IPS-15b (cell line): ENCODE measurements around the gene NANOS3.

ENCODE experiments used
- H3K27me3 ChIP-seq: one replicate; pipeline ENCODE4 v1.6.1; 2013; ENCODE audit warnings: low read length; ENCODE audit not compliant: control insufficient read depth, insufficient read depth
- H3K36me3 ChIP-seq: one replicate; pipeline ENCODE4 v1.6.1; 2013; ENCODE audit warnings: low read length; ENCODE audit not compliant: control insufficient read depth, insufficient read depth
- H3K4me1 ChIP-seq: one replicate; pipeline ENCODE4 v1.6.1; 2013; ENCODE audit warnings: mild to moderate bottlenecking, low read length; ENCODE audit not compliant: control insufficient read depth, insufficient read depth
- H3K4me3 ChIP-seq: one replicate; pipeline ENCODE4 v1.5.1; 2013; ENCODE audit warnings: low read depth, low read length
- H3K9ac ChIP-seq: one replicate; pipeline ENCODE4 v1.6.1; 2013; ENCODE audit warnings: low read depth, mild to moderate bottlenecking, low read length
- H3K9me3 ChIP-seq: one replicate; pipeline ENCODE4 v1.6.1; 2013; ENCODE audit warnings: mild to moderate bottlenecking, low read length; ENCODE audit not compliant: control insufficient read depth, insufficient read depth

NANOS3 gene

DNA sequence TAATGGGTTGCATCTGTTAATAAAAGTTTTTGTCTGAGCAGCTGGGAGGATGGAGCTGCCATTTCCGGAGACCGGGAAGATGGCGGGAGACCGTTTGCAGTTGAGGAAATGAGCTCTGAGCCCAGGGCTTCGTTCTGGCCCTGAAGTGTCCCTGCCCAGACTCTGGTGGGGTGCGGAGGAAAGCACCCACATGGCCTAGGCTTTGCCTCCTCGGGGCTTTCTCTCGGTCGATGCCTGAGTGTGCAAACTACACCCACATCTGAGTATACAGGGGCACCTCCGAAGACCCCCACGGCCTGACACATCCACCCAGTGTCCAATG lies 15.6 kb upstream of the NANOS3 start:
- Histone ChIP-seq H3K4me1 (peaks cover 7% of the 10 kb centered on the region), H3K9ac (no peak overlapping the region), H3K4me3 (peak overlapping the region; percentile 62), H3K36me3 (no peaks in the 10 kb centered on the region), H3K9me3 (no peaks in the 10 kb centered on the region), H3K27me3 (peaks cover 20% of the 10 kb centered on the region)

DNA sequence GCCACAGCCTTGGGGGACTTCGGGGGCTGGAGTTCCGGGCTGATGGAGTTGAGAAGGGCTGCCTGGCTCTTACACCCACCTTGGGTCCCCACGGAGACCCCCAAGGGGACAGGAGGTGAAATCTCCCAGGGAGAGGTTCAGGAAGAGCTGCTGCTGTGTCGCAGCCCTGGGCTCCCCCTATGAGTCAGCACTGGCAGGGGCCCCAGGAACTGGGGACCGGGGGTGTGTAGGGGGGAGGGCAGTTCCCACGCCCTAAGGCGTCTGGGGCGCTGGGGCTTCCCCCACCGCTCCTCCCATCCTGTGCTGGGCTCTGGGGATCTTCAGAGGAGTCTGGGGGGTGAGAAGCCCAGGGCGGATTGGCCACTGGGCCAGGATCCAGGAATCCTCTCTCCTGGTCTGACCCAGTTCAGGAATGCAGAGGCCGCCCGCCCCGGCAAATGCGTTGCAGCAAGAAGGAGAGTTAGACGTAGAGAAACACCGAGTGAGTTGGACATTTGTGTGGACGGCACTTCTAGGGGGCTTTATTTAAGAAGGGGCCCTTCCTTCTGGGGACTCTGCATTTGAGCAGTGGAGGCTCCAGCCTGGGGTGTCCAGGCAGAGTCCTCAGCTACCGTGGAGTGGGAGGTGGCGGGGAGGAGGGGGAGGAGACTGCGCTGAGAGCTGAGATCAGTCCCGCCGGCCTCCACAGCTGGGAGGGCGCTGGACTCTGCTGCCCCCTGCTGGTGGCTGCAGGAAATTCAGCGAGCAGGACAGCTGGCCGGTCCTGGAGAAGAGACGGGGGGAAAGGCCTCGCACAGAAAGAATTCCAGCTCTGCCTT lies 15.0 kb upstream of the NANOS3 start:
- Histone ChIP-seq H3K4me3 (peak overlapping the region; percentile 62), H3K27me3 (peaks cover 25% of the 10 kb centered on the region), H3K9ac (no peak overlapping the region)

DNA sequence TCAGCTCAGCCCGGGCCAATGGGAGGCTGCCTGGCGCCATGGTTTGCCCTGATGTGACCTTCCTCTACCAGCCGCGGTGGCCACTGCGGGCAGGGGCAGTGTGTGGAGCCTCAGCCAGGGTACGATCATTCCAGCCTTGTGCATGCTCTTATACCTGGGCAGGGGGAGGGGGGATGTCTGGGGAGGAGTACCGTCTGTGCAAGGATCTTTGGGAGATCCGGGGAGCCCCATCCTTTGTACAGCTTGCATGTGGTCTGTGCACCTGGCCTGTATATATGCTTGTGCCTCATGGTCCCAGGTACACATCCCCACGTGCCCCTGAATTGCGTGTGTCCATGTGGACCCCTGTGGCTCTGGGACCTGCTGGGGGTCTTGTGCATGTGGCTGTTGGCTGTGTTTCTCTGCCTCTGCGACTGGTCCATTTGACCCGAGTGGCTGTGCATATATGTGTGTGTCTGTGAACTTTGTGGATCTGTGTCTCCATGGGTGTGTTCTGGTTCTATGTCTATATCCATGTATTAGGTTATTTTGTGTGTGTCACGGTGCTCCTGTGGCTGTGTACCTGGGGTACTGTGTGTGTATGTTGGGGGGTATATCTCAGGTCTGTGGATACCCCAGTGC lies 12.8 kb upstream of the NANOS3 start:
- peaks cover 45% of the 10 kb centered on the region for H3K27me3 ChIP-seq
- H3K9ac ChIP-seq: no peak overlapping the region
- H3K4me1 ChIP-seq: peaks cover 7% of the 10 kb centered on the region
- no peaks in the 10 kb centered on the region for H3K9me3 ChIP-seq
- no peaks in the 10 kb centered on the region for H3K36me3 ChIP-seq
- no peak overlapping the region for H3K4me3 ChIP-seq

More for the DNA sequence above, 15.0 kb upstream of the NANOS3 start:
- Histone ChIP-seq H3K36me3 (no peaks in the 10 kb centered on the region), H3K9me3 (no peaks in the 10 kb centered on the region), H3K4me1 (peaks cover 7% of the 10 kb centered on the region)

DNA sequence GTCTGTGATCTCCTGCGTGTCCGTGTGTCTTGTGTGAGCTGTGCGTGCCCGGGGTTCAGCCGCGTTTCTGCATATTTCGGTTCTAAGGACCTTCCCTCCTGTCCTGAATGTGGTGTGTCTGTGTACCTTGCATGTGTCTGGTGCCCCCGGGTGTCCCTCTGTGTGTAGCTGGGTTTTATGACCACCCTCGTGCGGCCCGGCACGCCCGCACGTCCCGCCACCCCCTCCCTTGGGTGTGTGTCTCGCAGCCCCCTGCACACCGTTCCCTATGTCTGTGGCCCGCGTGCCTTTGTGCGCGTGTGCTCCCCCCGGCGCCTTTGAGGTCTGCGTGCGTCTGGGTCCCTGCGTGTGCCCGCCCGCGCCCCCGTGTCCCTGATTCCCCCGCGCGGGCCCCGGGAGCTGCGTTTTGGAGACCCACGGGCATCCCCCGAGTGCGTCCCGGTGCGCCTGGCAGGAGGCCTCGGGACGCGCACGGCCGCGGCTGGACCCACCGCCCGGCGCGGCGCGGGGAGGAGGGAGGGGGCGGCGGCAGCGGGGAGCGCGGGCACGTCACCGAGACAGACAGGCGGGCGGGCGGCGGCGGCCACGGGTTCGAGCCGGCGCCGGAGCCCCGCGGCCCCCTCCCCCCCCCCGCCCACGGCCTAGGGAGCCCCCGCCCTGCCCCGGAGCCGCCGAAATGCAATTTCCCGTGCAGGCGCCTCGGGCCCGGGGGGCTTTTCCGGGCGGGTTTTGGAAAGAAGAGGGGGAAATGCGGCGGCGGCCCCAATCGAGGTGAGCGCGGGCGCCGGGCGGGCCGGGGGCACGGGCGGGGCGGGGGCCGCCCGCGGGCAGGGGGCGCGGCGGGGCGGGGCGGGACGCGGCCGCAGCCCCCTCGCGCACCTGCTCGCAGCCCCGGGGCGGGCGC lies 12.0 kb upstream of the NANOS3 start:
- H3K27me3 ChIP-seq: peaks cover 48% of the 10 kb centered on the region
- no peaks in the 10 kb centered on the region for H3K36me3 ChIP-seq
- H3K4me1 ChIP-seq: peaks cover 7% of the 10 kb centered on the region
- H3K9ac ChIP-seq: no peak overlapping the region
- no peaks in the 10 kb centered on the region for H3K9me3 ChIP-seq
- H3K4me3 ChIP-seq: peak overlapping the region; percentile 30

DNA sequence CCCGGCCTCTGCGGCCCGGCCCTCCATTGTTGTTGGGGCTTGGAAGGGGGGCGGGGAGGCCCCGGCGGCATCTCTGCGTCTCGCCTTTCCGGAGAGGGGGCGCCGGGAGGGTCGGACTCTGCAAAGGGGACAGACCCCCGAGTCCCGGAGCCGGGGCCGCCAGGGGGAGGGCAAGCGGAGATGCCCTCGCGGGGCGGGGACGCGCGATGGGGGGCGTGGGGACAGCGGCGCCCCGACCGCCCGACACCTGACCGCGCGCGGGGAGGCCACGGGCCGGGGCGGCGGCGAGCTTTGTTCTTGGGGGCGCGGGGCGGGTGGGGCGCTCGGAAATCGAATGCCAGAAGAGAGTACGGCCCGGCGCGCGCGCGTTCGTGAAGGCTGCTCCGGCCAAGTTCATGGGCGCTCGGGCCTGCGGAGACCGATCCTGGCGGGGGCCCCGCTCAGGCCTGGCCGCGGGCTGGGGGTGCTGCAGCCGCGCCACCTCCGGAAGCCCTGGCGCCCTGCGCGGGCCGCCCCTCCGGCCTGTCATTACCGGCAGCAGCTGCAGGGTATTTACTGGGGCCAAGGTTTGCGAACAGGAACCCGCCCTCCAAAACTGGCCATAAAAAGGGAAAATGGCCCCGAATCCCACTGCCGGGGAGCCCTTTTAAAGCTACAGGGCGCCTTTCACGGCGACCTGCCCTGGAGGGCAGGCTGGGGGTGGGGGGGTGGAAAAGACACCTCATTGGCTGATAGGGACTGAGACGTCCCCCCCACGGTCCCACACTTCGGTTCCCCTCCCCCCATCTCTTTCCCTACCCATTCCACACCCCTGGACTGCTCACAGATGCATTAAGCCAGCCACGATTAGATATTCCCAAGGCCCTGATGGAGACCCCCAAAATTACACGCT lies 11.1 kb upstream of the NANOS3 start:
- H3K9ac ChIP-seq: no peak overlapping the region
- H3K36me3 ChIP-seq: no peaks in the 10 kb centered on the region
- peaks cover 52% of the 10 kb centered on the region for H3K27me3 ChIP-seq
- peaks cover 7% of the 10 kb centered on the region for H3K4me1 ChIP-seq
- H3K9me3 ChIP-seq: no peaks in the 10 kb centered on the region
- H3K4me3 ChIP-seq: peak overlapping the region; percentile 30

DNA sequence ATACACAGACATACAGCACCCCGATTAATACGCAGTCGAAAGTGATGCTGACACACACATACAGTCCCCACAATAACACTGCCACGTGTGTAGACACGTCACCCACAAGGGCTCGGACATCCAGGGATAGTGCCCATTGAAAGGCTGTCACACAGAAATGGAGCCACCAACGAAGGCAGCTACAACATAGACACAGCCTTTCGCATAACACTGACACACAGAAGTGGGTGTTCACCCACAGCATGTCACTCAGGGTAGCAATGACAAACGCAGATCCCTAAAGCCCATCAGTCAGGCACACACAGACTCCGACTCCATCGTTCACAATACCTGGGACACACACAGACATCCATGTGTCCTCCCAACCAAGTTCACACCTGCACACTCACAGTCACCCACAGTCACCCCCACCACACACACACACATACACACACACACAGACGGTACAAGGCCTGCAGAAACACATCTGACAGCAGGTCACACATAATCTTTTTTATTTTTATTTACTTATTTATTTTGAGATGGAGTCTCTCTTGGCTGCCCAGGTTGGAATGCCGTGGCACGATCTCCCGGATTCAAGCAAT lies 10.4 kb upstream of the NANOS3 start:
- no peak overlapping the region for H3K9ac ChIP-seq
- H3K36me3 ChIP-seq: no peaks in the 10 kb centered on the region
- peaks cover 59% of the 10 kb centered on the region for H3K27me3 ChIP-seq
- no peaks in the 10 kb centered on the region for H3K9me3 ChIP-seq
- H3K4me1 ChIP-seq: peaks cover 5% of the 10 kb centered on the region
- peak overlapping the region; percentile 30 for H3K4me3 ChIP-seq

DNA sequence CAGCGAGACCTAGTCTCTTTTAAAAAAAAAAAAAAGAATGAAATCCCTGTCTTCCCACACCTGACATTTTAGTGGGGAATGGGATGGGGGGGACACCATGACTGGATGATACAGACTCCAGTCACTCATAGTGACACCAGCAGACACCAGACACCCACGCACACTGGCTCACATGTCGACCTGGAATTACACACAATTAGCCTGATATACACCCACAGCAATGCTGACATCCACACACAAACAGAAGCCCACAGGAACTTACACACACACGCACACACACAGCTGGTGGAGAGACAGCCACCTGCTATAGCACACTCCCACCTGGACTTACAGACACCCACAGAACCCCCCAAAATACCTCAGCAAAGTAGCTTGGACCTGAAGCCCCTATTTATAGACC lies 8.3 kb upstream of the NANOS3 start:
- H3K27me3 ChIP-seq: peaks cover 70% of the 10 kb centered on the region
- H3K9ac ChIP-seq: no peak overlapping the region
- no peaks in the 10 kb centered on the region for H3K36me3 ChIP-seq
- H3K4me1 ChIP-seq: peaks cover 4% of the 10 kb centered on the region
- no peaks in the 10 kb centered on the region for H3K9me3 ChIP-seq
- no peak overlapping the region for H3K4me3 ChIP-seq

DNA sequence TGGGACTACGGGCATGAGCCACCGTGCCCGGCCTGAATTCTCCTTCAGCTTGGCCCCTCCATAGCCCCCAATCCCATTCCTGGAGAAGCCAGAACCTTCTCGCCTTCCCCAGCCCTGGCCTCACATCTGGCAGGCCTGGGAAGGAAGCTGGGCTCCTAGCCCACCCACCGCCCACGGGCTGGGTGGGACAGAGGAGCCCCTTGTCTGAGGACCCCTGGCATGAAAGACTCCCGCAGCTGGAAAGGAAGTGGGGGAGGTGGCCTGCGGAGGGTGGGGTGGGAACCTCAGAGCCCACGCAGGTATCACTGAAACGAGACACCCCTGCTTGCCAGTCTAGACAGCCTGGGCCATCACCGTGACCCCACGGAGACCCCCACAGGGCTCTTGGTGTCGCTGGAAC lies 7.7 kb upstream of the NANOS3 start:
- Histone ChIP-seq H3K4me3 (no peak overlapping the region), H3K27me3 (peaks cover 70% of the 10 kb centered on the region), H3K9me3 (no peaks in the 10 kb centered on the region), H3K4me1 (peaks cover 3% of the 10 kb centered on the region), H3K9ac (no peak overlapping the region), H3K36me3 (no peaks in the 10 kb centered on the region)

DNA sequence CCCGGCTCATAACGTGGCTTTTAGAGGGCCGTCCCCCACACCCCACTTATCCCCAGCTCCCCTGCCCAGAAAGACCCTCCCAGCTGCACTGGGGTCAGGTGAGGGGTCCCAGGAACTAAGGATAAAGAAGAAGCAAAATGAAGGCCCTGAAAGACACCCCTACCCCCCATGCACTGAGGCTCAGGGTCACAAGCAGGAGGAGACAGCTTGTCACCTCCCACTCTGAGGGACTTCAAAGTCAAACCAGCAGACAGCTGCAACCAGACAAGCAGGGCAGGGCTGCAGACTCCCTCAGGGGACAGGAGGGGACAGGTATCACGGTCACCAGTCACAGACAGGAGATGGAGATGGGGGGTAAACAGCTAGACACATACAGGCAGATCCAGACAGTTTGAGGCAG lies 6.1 kb upstream of the NANOS3 start:
- Histone ChIP-seq H3K4me1 (no peaks in the 10 kb centered on the region), H3K27me3 (peaks cover 81% of the 10 kb centered on the region), H3K4me3 (no peak overlapping the region), H3K9me3 (no peaks in the 10 kb centered on the region), H3K9ac (no peak overlapping the region), H3K36me3 (no peaks in the 10 kb centered on the region)

DNA sequence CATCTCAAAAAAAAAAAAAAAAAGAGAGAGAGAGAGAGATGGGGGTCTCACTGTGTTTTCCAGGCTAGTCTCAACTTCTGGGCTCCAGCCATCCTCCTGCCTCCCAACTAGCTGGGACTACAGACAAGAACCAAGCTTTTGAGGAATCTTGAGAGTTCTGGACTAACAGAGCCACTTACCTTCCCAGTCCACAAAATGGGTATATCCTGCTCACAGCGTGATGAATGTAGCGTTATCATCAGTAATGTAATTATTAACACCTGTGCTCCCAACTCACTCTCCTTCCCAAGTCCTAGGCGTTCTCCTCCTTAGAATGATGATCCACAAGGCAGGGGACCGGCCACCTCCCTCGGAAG lies 4.6 kb upstream of the NANOS3 start:
- Histone ChIP-seq H3K36me3 (no peaks in the 10 kb centered on the region), H3K4me1 (no peaks in the 10 kb centered on the region), H3K4me3 (peak overlapping the region; percentile 30), H3K9ac (no peak overlapping the region), H3K9me3 (no peaks in the 10 kb centered on the region), H3K27me3 (peaks cover 72% of the 10 kb centered on the region)
